Stimulated activated CD8-positive, alpha-beta memory T cell treated with anti-CD3 and anti-CD28 coated beads, Interleukin-7, amount 100 ng/mL, for 1 hour (primary cell): ENCODE measurements around the gene ZNF624.

Experiments
- DNase-seq, 2 donors: peaks; one replicate each; pipeline ENCODE4 v3.0.0-alpha.2; 2020; ENCODE audit warnings: low read depth in 2 of 2

Gene ZNF624

DNA sequence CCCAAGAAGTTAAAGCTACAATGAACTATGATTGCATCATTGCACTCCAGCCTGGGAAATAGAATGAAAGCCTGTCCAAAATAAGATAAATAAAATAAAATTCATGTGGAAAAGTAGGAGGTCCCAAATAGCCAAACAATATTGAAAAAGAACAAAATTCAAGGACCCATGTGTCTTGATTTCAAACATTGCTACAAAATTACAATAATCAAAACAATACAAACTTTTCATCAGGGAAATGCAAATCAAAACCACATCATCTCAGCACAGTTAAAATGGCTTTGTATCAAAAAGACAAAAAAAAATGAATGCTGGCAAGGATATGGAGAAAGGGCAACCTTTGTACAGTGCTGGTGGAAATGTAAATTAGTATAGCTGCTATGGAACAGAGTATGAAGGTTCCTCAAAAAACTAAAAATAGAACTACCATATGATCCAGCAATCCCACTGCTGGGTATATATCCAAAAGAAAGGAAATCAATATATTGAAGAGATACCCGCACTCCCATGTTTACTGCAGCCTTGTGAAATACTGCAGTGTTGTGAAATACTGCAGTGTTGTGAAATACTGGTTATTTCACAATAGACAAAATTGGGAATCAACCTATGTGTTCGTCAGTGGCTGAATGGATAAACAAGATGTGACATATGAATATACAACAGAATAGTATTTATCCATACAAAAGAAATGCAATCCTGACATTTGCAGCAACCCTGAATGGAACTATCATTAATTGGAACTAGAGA, 60.1 kb downstream of the ZNF624 start:
- DNase-seq = no peak

DNA sequence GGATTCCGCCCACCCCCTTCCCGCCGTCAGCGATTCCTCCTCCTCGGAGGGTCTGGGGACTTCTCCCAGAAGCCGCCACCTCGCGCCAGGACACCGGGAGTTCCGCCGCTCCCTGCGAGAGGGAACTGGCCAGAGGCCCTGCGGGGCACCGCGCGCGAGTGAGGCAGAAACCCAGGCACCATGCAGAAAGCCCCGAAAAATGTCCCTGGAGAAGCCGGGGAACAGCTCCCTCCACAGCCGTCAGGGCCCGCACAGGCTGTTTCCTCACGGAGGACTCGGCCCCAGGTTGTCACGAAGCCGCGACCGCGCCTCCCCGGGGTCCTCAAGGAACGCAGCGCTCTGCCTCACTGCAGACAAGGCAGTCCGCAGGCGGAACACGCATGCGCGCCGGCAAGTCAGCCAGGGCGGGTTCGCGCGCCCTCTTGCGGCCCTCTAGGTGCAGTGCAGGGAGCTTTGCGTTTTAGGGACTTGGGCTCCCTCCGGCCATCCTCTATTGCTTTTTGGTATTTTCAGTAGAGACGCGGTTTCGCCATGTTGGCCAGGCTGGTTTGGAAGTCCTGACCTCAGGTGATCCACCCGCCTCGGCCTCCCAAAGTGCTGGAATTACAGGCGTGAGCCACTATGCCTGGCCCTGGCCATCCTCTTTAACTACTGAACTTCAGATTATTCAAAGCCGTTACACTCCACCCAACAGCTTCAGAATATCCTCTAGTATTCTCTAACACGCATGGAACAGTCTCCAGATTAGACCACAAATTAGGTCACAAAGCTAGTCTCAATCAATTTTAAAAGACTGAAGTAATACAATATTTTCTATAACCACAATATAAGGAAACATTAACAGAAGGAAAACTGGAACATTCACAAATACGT, 64.3 kb downstream of the ZNF624 start:
- peak; percentile 85 to 87 for DNase-seq

DNA sequence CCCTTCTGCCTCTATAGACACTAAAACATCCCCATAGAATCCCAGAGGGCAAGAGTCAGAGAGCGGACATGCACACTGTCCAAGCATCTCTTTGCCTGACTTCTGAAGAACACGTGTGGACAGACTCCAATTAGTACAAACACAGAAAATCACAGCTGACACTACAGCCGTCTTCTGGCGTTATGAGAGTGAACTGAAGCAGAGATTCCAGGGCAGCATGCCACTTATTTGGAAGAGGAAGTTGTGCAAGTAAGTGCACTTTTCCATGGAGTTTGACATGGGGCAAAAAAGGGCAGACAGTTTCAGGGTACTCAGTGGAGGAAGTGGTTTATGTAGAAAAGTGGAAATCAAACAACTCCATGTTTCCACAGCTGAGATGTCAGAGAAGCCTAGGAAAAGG, 67.9 kb downstream of the ZNF624 start:
- DNase-seq = no peak

DNA sequence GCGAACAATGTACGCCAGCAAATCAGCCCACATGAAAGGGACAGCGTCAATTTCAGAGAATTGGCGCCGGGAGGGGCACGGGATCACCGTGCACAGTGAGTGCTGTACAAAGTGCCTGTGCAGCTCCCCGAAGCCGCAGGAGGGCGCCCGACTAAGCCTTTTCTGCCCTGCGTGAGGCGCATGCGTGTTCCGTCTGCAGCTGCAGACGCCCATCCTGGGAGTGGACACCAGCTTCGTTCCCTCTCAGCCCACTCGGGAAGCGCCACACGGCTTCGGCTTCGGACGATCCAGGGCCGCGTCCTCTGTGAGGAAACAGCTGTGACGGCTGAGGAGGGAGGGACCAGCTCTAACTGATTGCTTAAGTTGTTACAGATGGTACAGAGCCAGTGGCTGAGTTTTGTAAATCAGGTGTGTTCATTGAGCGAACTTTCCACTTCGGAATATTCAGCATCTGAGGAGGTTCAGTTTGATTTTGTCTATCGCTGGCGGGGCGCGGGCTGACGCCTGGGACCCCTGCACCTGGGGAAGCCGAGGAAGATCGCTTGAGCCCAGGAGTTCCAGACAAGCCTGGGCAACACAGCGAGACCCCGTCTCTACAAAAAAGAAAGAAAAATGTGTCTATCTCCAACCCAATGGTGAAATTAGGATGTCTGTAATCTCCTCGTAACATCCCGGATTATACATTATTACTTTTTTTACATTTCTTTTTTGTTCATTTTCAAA, 69.2 kb downstream of the ZNF624 start:
- DNase-seq = peak; percentile 80 to 89

DNA sequence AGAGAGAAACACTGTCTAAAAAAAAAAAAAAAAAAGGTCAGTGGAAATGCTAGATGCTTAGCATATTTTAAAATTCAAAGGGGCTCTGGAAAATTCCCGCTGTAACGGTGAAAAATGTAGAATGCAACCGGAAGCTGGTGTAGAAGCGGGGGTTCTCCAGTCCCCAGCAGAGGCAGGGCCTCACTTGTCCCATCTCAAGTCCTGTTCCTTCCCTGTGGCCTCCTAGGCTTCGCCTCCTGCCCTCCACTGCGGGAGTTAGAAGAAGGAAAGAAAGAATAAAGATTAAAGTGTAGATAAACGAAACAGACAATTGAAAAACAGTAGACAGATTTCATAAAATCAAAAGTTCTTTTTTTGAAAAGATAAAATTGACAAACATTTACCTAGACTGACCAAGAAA, 69.9 kb downstream of the ZNF624 start:
- DNase-seq = no peak

DNA sequence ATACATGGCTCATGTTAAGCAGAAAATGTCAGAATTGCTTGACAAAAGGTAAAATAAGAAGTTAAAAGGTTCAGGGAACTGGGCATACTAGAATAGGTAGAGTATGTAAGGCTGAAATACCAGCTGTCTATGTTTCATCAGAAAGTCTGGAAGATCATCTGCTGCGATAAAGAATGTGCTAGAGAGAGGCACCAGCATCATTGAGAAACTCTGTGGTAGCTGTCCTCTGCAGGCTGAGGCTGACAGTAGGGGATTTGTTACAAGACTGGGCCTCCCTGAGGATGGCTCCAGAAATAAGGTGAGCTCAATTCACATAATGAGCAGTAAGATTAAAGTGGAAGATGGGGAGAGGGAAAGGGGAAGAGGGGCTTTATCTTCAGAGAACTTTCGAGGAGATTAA, 80.2 kb downstream of the ZNF624 start:
- no peak for DNase-seq
